ENCODE data around the gene HYAL2.

Gene HYAL2

DNA sequence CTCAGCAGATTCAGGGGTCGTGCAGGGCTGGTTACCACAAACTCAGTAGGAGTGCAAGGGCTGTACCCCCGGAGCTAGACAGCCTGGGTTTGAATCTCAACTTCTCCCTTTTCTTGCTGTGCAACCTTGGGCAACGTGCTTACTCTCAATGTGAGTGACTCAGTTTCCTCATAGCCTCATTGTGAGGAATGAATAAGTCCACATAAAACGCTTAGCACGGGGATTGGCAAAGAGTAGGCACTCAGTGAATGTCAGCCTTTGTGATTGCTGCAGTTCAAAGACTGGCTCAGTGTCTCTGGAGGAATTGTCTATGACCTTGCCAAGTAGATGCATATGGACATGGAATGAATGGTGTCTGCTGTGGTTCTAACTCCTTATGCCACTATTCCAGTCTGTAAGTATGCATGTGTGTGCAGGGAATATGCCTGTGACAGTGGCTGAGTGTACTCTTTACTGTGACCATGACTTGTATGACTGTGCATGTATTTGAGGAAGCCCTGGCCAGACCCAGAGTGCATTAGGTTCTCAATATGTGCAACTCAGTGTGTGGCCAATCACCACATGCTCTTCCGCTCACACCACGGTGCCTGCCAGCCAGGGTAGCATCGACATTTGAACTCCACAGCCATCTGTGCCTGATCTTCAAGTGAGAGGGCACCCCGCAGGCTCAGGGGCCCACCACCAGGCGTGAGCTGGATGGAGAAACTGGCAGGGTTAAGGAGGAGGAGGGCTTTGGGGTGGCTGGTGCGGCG, 22.4 kb downstream of the HYAL2 start:
- CTCF ChIA-PET: interaction anchor here (0.8 to 3.5 kb wide), 11 partner anchors 13 to 53 kb away, joined by 3 to 23 read pairs (median 5); no protein-coding TSS in a partner anchor
- TF ChIP-seq, protein P1, sequence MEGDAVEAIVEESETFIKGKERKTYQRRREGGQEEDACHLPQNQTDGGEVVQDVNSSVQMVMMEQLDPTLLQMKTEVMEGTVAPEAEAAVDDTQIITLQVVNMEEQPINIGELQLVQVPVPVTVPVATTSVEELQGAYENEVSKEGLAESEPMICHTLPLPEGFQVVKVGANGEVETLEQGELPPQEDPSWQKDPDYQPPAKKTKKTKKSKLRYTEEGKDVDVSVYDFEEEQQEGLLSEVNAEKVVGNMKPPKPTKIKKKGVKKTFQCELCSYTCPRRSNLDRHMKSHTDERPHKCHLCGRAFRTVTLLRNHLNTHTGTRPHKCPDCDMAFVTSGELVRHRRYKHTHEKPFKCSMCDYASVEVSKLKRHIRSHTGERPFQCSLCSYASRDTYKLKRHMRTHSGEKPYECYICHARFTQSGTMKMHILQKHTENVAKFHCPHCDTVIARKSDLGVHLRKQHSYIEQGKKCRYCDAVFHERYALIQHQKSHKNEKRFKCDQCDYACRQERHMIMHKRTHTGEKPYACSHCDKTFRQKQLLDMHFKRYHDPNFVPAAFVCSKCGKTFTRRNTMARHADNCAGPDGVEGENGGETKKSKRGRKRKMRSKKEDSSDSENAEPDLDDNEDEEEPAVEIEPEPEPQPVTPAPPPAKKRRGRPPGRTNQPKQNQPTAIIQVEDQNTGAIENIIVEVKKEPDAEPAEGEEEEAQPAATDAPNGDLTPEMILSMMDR (IDR thresholded peaks at IDR 0.05; ENCODE audit: control extremely low read depth, extremely low read depth, low read depth, missing control alignments): no peak
- DNase-seq (ENCODE audit: extremely low spot score): no peak
- POLR2A ChIA-PET: interaction anchor here (0.6 to 2.2 kb wide), 9 partner anchors 18 to 445 kb away, joined by 3 to 13 read pairs (median 4); partner anchors contain the start of gene GNAI2

GRCh38 chr3:50299638-50299928, 23.0 kb downstream of the HYAL2 start:
- POLR2A ChIA-PET: interaction anchor here (0.6 to 2.2 kb wide), 10 partner anchors 18 to 1201 kb away, joined by 3 to 13 read pairs (median 4); partner anchors contain the start of gene GNAI2
- TF ChIP-seq, protein P1 (IDR thresholded peaks at IDR 0.05; ENCODE audit: control extremely low read depth, extremely low read depth, low read depth, missing control alignments): no peak
- CTCF ChIA-PET: interaction anchor here (0.8 to 3.5 kb wide), 12 partner anchors 12 to 71 kb away, joined by 3 to 23 read pairs (median 4); no protein-coding TSS in a partner anchor
- no peak for DNase-seq (ENCODE audit: extremely low spot score)

GRCh38 chr3:50298836-50299637, 23.5 kb downstream of the HYAL2 start, which contains the start of the genes HYAL3 and NAA80:
Gene HYAL3 (minus strand): TSS chr3:50299405. CDS start chr3:50295602, 3,803 bp downstream.
Gene NAA80 (minus strand): TSS chr3:50299405. CDS start chr3:50297463, 1,942 bp downstream.
- CTCF ChIA-PET: interaction anchor here (0.8 to 3.5 kb wide), 16 partner anchors 10 to 71 kb away, joined by 3 to 23 read pairs (median 4); no protein-coding TSS in a partner anchor
- TF ChIP-seq, protein P1 (IDR thresholded peaks at IDR 0.05; ENCODE audit: control extremely low read depth, extremely low read depth, low read depth, missing control alignments): peak; percentile 22
- POLR2A ChIA-PET: interaction anchor here (0.6 to 2.2 kb wide), 9 partner anchors 19 to 1201 kb away, joined by 3 to 13 read pairs (median 5); partner anchors contain the start of gene GNAI2
- DNase-seq (ENCODE audit: extremely low spot score): peak; percentile 99

- TF ChIP-seq, protein P1 (IDR thresholded peaks at IDR 0.05; ENCODE audit: control extremely low read depth, extremely low read depth, low read depth, missing control alignments): no peak
- POLR2A ChIA-PET: interaction anchor here (2.2 kb wide), 1 partner anchor 39 kb away, joined by 13 read pairs; no protein-coding TSS in a partner anchor
- CTCF ChIA-PET: interaction anchor here (0.9 to 3.5 kb wide), 12 partner anchors 9 to 70 kb away, joined by 3 to 23 read pairs (median 4); no protein-coding TSS in a partner anchor
Observed at GRCh38 chr3:50297896-50298725, 24.4 kb downstream of the HYAL2 start.

GRCh38 chr3:50297384-50297775, 25.2 kb downstream of the HYAL2 start:
- POLR2A ChIA-PET: no interaction called here
- TF ChIP-seq, protein P1 (IDR thresholded peaks at IDR 0.05; ENCODE audit: control extremely low read depth, extremely low read depth, low read depth, missing control alignments): no peak
- no peak for DNase-seq (ENCODE audit: extremely low spot score)
- CTCF ChIA-PET: interaction anchor here (0.7 to 3.5 kb wide), 4 partner anchors 18 to 34 kb away, joined by 3 to 23 read pairs (median 3); no protein-coding TSS in a partner anchor

More at GRCh38 chr3:50297896-50298725, 24.4 kb downstream of the HYAL2 start:
- no peak for DNase-seq (ENCODE audit: extremely low spot score)
